Activated T-helper 9 cell treated with anti-CD3 and anti-CD28 coated beads, Interleukin-2, amount 50 U/mL, for 16 hours (primary cell): ENCODE measurements around the gene PDXP.
"Not testable (repeated sequence)": the region's sequence is repeated elsewhere in the genome, so short reads cannot be mapped to it uniquely, and the experiment has no call there.

Experiments
- DNase-seq: peaks from one replicate; pipeline ENCODE4 v3.0.0-alpha.2; 2020; ENCODE audit warnings: low read depth

The PDXP gene

GRCh38 chr22:37658133-37659065 is at the start of gene PDXP:
PDXP (plus strand) TSS chr22:37658723; CDS start chr22:37658783, 60 bp downstream.
- peak; percentile 97 for DNase-seq

- no peak for DNase-seq
Measured at GRCh38 chr22:37609240-37610152, 49.0 kb upstream of the PDXP start.

GRCh38 chr22:37610153-37610475 is 48.4 kb upstream of the PDXP start:
- not testable (repeated sequence) for DNase-seq

- DNase-seq = no peak
Measured at GRCh38 chr22:37610480-37611129, 47.9 kb upstream of the PDXP start.

- DNase-seq = no peak
Measured at GRCh38 chr22:37611207-37611606, 47.3 kb upstream of the PDXP start.

GRCh38 chr22:37616201-37617083 is 42.1 kb upstream of the PDXP start:
- no peak for DNase-seq

GRCh38 chr22:37617431-37617830 is 41.1 kb upstream of the PDXP start:
- DNase-seq = no peak

- no peak for DNase-seq
Measured at GRCh38 chr22:37618072-37618656, 40.4 kb upstream of the PDXP start.

GRCh38 chr22:37618674-37619073 is 39.8 kb upstream of the PDXP start:
- DNase-seq = no peak

- no peak for DNase-seq
Measured at GRCh38 chr22:37619991-37620390, 38.5 kb upstream of the PDXP start.

- no peak for DNase-seq
Measured at GRCh38 chr22:37621352-37621860, 37.1 kb upstream of the PDXP start.

- peak; percentile 61 for DNase-seq
Measured at GRCh38 chr22:37623075-37624016, 35.2 kb upstream of the PDXP start.

- DNase-seq = no peak
Measured at GRCh38 chr22:37624017-37624365, 34.5 kb upstream of the PDXP start.

- no peak for DNase-seq
Measured at GRCh38 chr22:37624876-37625275, 33.6 kb upstream of the PDXP start.

GRCh38 chr22:37625737-37626136 is 32.8 kb upstream of the PDXP start:
- DNase-seq = no peak

- DNase-seq = no peak
Measured at GRCh38 chr22:37626144-37626543, 32.4 kb upstream of the PDXP start.

- no peak for DNase-seq
Measured at GRCh38 chr22:37626556-37627075, 31.9 kb upstream of the PDXP start.

- DNase-seq = no peak
Measured at GRCh38 chr22:37627121-37627520, 31.4 kb upstream of the PDXP start.

- no peak for DNase-seq
Measured at GRCh38 chr22:37627545-37627944, 31.0 kb upstream of the PDXP start.
